Epithelial cell of esophagus (primary cell): ENCODE results near the gene HIP1.
A peak's percentile ranks its signal among the peaks of the same experiment; 100 is the strongest.
"Not testable (repeated sequence)": the region's sequence is repeated elsewhere in the genome, so short reads cannot be mapped to it uniquely, and the experiment has no call there.

ENCODE experiments used
- DNase-seq: peaks from one replicate; pipeline ENCODE4 v3.0.0; 2010; ENCODE audit warnings: low read depth
- H3K4me3 ChIP-seq: 2 replicates; pipeline ENCODE4 v1.5.1; 2011; ENCODE audit warnings: mild to moderate bottlenecking, low read length, control low read depth
- CTCF ChIP-seq: IDR thresholded peaks from 2 replicates; pipeline ENCODE4 v1.5.1; 2011; ENCODE audit warnings: low read depth, mild to moderate bottlenecking, low read length, control low read depth, inconsistent platforms; ENCODE audit not compliant: insufficient read depth; ENCODE audit errors: missing control alignments

The HIP1 gene

GRCh38 chr7:75771224-75771623 is 32.5 kb upstream of the HIP1 start:
- DNase-seq, result peak; percentile 43
- no peak overlapping the region for H3K4me3 ChIP-seq
- no peak for TF ChIP-seq CTCF

DNA sequence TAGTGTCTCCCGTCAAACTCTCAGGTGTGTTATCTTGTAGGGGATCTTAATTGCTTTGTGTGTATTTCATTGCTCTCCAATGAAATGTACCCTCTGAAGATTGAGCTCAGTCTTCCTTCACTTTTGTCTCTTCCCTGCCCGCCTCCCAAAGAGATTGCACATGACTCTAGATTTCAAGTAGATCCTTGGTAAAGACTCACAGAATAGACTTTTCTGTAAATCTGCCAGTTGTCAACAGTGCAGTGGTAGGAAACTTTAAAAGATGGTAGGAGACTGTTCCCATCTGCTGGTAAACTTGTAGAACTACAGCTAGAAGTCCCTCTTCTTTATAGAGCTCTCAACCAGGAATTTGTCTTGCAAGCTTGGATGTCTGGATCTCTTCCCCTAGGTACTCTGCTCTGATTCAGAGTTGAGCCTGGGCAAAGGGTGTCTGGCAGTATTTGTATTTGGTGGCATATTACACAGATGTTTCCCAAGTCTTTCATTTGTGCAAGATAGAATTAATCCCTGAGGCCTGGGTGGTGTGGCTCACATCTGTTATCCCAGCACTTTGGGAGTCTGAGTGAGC is 23.7 kb upstream of the HIP1 start:
- peak; percentile 63 for DNase-seq
- TF ChIP-seq CTCF, result peak; percentile 83
- H3K4me3 ChIP-seq, result no peak overlapping the region

- not testable (repeated sequence) for DNase-seq, H3K4me3 ChIP-seq
Measured at GRCh38 chr7:75761801-75762200, 23.1 kb upstream of the HIP1 start.

DNA sequence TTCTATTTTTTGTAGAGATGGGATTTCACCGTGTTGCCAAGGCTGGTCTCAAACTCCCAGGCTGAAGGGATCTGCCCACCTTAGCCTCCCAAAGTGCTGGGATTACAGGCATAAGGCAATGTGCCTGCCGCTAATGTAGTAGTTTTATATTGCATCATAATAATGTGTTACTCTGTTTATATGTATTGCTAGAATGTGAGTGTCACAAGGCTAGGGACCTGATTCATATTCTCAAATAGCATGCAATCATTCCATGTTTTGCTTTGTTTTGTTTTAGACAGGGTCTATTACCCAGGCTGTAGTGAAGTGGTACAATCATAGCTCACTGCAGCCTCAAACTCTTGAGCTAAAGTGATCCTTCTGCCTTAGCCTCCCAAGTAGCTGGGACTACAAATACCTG is 19.8 kb upstream of the HIP1 start:
- no peak for DNase-seq
- no peak overlapping the region for H3K4me3 ChIP-seq
- TF ChIP-seq CTCF, result no peak

DNA sequence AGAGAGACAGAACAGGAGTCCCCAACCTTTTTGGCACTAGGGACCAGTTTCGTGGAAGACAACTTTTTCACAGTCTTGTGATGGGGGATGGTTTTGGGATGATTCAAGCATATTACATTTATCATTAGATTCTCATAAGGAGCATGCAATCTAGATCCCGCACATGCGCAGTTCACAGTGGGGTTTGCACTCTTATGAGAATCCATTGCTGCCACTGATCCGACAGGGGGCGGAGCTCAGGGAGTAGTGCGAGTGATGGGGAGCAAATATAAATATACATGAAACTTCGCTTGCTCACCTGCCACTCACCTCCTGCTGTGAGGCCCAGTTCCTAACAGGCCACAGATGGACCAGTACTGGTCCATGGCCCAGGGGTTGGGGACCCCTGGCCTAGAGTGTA is 19.1 kb upstream of the HIP1 start:
- no peak overlapping the region for H3K4me3 ChIP-seq
- TF ChIP-seq CTCF, result no peak
- no peak for DNase-seq

- DNase-seq, result peak; percentile 54
- peak; percentile 48 for TF ChIP-seq CTCF
Measured at GRCh38 chr7:75756991-75757676, 18.4 kb upstream of the HIP1 start.

GRCh38 chr7:75756206-75756990 is 17.7 kb upstream of the HIP1 start:
- TF ChIP-seq CTCF, result no peak
- no peak overlapping the region for H3K4me3 ChIP-seq
- DNase-seq, result no peak

More at GRCh38 chr7:75756991-75757676, 18.4 kb upstream of the HIP1 start:
- H3K4me3 ChIP-seq, result no peak overlapping the region
